ENCODE measurements around the gene GPER1. TPM values are rescaled to one million over a fixed set of nuclear protein-coding genes. Genes with fewer than 3 reads are reported as not detected.

Gene GPER1
- total RNA-seq, 1 experiment from 2014 or later: 1.2 TPM

DNA sequence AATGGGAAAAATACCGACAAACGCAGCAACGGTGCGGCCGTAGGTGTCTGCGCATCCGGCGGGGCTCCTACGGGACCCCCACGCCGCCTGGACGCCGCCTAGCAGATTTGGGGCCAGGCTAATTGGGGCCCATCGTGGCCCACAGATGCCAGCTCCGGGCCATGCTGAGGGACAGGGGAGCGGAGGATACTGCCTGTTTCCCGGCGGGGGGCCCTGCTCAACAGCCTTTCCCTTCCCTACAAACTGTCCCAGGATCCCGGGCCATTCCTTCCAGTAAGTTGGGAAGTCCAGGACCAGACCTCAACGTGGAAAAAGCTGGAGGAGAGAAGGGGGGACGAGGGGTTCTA, 21.7 kb upstream of the GPER1 start:
- Histone ChIP-seq H3K4me1 (ENCODE audit: control insufficient read depth in 1 of 2, insufficient read depth in 2 of 2, low read length in 2 of 2) (0 out of 4 replicates have a peak, but pooled peaks cover 0 to 2% of the 10 kb centered on the region in 2 experiments), H3K27ac (ENCODE audit: low read depth, low read length) (no peak overlapping the region), H2AFZ (ENCODE audit: low read depth, low read length, poor library complexity, severe bottlenecking) (no peak overlapping the region), H3K9ac (ENCODE audit: low read length) (no peak overlapping the region), H3K4me2 (ENCODE audit: low read length) (no peak overlapping the region), H3K36me3 (ENCODE audit: control insufficient read depth in 1 of 2, insufficient read depth in 2 of 2, low read length in 2 of 2) (no peaks in the 10 kb centered on the region), H3K4me3 (replicated peaks in 1 of 2; ENCODE audit: low read depth in 1 of 2, low read length in 2 of 2) (no peak overlapping the region), H3K79me2 (ENCODE audit: insufficient read depth, low read length) (no peaks in the 10 kb centered on the region), H4K20me1 (ENCODE audit: insufficient read depth) (no peaks in the 10 kb centered on the region), H3K9me3 (ENCODE audit: control insufficient read depth in 1 of 2, insufficient read depth in 1 of 2, low read depth in 1 of 2, low read length in 2 of 2) (peaks cover 0 to 4% of the 10 kb centered on the region in 2 experiments; a peak in 1 of 4 replicates), H3K9me2 (ENCODE audit: insufficient read depth) (no peaks in the 10 kb centered on the region), H3K27me3 (ENCODE audit: insufficient read depth, low read length) (no peaks in the 10 kb centered on the region)
- TF ChIP-seq, protein P1, sequence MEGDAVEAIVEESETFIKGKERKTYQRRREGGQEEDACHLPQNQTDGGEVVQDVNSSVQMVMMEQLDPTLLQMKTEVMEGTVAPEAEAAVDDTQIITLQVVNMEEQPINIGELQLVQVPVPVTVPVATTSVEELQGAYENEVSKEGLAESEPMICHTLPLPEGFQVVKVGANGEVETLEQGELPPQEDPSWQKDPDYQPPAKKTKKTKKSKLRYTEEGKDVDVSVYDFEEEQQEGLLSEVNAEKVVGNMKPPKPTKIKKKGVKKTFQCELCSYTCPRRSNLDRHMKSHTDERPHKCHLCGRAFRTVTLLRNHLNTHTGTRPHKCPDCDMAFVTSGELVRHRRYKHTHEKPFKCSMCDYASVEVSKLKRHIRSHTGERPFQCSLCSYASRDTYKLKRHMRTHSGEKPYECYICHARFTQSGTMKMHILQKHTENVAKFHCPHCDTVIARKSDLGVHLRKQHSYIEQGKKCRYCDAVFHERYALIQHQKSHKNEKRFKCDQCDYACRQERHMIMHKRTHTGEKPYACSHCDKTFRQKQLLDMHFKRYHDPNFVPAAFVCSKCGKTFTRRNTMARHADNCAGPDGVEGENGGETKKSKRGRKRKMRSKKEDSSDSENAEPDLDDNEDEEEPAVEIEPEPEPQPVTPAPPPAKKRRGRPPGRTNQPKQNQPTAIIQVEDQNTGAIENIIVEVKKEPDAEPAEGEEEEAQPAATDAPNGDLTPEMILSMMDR (IDR thresholded peaks at IDR 0.05 in 2 of 3, conservative IDR thresholded peaks at IDR 0.05 in 1 of 3; ENCODE audit: borderline replicate concordance in 1 of 3, insufficient read depth in 1 of 3, low read depth in 2 of 3, low read length in 2 of 3): no peak
- TF ChIP-seq YY1 (IDR thresholded peaks at IDR 0.05; ENCODE audit: extremely low read depth, insufficient replicate concordance, low read depth, low read length) (no peak), POLR2AphosphoS5 (IDR thresholded peaks at IDR 0.05; ENCODE audit: low read depth, low read length) (no peak), EZH2phosphoT487 (IDR thresholded peaks at IDR 0.05; ENCODE audit: borderline replicate concordance) (no peak), FOSL1 (IDR thresholded peaks at IDR 0.05; ENCODE audit: low read depth) (no peak), JUND (IDR thresholded peaks at IDR 0.05) (no peak), ELF1 (IDR thresholded peaks at IDR 0.05; ENCODE audit: borderline replicate concordance, low read depth) (no peak)
- DNase-seq (ENCODE audit: low read depth, low spot score): no peak
- RAD21 ChIA-PET (ENCODE audit: low non-redundant PET in 1 of 2, low total read pairs in 2 of 2, uncharacterized antibody in 2 of 2, unreplicated experiment in 2 of 2): interaction anchor here (0.7 to 1.4 kb wide), 4 partner anchors 9 to 84 kb away, joined by 4 to 11 read pairs (median 10); no protein-coding TSS in a partner anchor
- BruUV-seq (replicated peaks): no TSS peak
- POLR2A ChIA-PET: no interaction called here
- ATAC-seq: no peak
- CTCF ChIA-PET: interaction anchor here (1.0 to 2.6 kb wide), 6 partner anchors 9 to 78 kb away, joined by 4 to 69 read pairs (median 6); no protein-coding TSS in a partner anchor
- intact Hi-C loops (cut with micrococcal nuclease): loop anchor here (10.0 kb wide), 1 partner anchor 161 kb away; no protein-coding TSS in a partner anchor

DNA sequence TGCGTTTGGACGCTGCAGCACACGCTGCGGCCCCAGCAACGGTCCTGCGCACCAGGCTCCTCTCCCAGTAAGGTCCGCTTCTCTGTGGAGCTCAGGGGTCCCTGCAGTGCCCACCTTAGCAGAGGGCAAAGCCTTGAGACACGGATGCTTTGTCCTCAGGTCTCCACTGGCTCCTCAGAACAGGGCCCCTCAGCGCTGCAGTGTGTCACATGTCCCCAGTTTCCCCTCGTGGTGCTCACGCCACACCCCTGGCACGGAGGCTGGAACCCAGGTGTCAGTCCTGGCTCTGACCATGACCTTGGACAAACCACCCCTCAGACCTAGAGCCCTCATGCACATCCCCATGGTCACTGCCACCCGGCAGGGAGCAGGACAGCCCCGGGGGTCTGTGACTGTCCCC, 19.9 kb upstream of the GPER1 start:
- ChIA-PET POLR2A (no interaction called here), CTCF (interaction anchor here (1.1 kb wide), 1 partner anchor 75 kb away, joined by 5 read pairs; no protein-coding TSS in a partner anchor), RAD21 (ENCODE audit: low non-redundant PET in 1 of 2, low total read pairs in 2 of 2, uncharacterized antibody in 2 of 2, unreplicated experiment in 2 of 2) (no interaction called here)
- Histone ChIP-seq H3K9ac (ENCODE audit: low read length) (no peak overlapping the region), H2AFZ (ENCODE audit: low read depth, low read length, poor library complexity, severe bottlenecking) (no peak overlapping the region), H3K27ac (ENCODE audit: low read depth, low read length) (no peak overlapping the region), H4K20me1 (ENCODE audit: insufficient read depth) (no peaks in the 10 kb centered on the region), H3K4me2 (ENCODE audit: low read length) (no peak overlapping the region), H3K4me3 (replicated peaks in 1 of 2; ENCODE audit: low read depth in 1 of 2, low read length in 2 of 2) (no peak overlapping the region), H3K4me1 (ENCODE audit: control insufficient read depth in 1 of 2, insufficient read depth in 2 of 2, low read length in 2 of 2) (0 out of 4 replicates have a peak, but pooled peaks cover 0 to 2% of the 10 kb centered on the region in 2 experiments), H3K9me3 (ENCODE audit: control insufficient read depth in 1 of 2, insufficient read depth in 1 of 2, low read depth in 1 of 2, low read length in 2 of 2) (peaks cover 0 to 4% of the 10 kb centered on the region in 2 experiments; a peak in 1 of 4 replicates), H3K9me2 (ENCODE audit: insufficient read depth) (no peaks in the 10 kb centered on the region), H3K36me3 (ENCODE audit: control insufficient read depth in 1 of 2, insufficient read depth in 2 of 2, low read length in 2 of 2) (no peaks in the 10 kb centered on the region), H3K27me3 (ENCODE audit: insufficient read depth, low read length) (no peaks in the 10 kb centered on the region), H3K79me2 (ENCODE audit: insufficient read depth, low read length) (no peaks in the 10 kb centered on the region)
- BruUV-seq (replicated peaks): no TSS peak
- intact Hi-C loops (cut with micrococcal nuclease): loop anchor here (10.0 kb wide), 1 partner anchor 163 kb away; no protein-coding TSS in a partner anchor
- DNase-seq (ENCODE audit: low read depth, low spot score) (no peak), ATAC-seq (no peak)
- TF ChIP-seq ZNF274 (IDR thresholded peaks at IDR 0.05; ENCODE audit: low read depth, low read length) (no peak), CBX3 (IDR thresholded peaks at IDR 0.05; ENCODE audit: low read depth) (no peak), REST (IDR thresholded peaks at IDR 0.05; ENCODE audit: low read depth) (no peak), POLR2AphosphoS5 (IDR thresholded peaks at IDR 0.05; ENCODE audit: low read depth, low read length) (no peak), ELF1 (IDR thresholded peaks at IDR 0.05; ENCODE audit: borderline replicate concordance, low read depth) (no peak)
- TF ChIP-seq, protein P1 (IDR thresholded peaks at IDR 0.05 in 2 of 3, conservative IDR thresholded peaks at IDR 0.05 in 1 of 3; ENCODE audit: borderline replicate concordance in 1 of 3, insufficient read depth in 1 of 3, low read depth in 2 of 3, low read length in 2 of 3): no peak
